Measurements from ENCODE around the gene NLRC3.

GRCh38 chr16:3541527-3542155 is 35.6 kb downstream of the NLRC3 start:
- TF ChIP-seq POLR2A (IDR thresholded peaks at IDR 0.05) (no peak), POLR2AphosphoS5 (IDR thresholded peaks at IDR 0.05) (peak in 1 of 3 donors; percentile 46)
- TF ChIP-seq, protein P1, sequence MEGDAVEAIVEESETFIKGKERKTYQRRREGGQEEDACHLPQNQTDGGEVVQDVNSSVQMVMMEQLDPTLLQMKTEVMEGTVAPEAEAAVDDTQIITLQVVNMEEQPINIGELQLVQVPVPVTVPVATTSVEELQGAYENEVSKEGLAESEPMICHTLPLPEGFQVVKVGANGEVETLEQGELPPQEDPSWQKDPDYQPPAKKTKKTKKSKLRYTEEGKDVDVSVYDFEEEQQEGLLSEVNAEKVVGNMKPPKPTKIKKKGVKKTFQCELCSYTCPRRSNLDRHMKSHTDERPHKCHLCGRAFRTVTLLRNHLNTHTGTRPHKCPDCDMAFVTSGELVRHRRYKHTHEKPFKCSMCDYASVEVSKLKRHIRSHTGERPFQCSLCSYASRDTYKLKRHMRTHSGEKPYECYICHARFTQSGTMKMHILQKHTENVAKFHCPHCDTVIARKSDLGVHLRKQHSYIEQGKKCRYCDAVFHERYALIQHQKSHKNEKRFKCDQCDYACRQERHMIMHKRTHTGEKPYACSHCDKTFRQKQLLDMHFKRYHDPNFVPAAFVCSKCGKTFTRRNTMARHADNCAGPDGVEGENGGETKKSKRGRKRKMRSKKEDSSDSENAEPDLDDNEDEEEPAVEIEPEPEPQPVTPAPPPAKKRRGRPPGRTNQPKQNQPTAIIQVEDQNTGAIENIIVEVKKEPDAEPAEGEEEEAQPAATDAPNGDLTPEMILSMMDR (IDR thresholded peaks at IDR 0.05 in 8 of 11, conservative IDR thresholded peaks at IDR 0.05 in 3 of 11), result no peak
